Left lung (tissue), 14 donors: ENCODE data around the gene PRUNE2. TPM values are rescaled to one million over a fixed set of nuclear protein-coding genes. Genes with fewer than 3 reads are reported as not detected.
A peak's percentile ranks its signal among the peaks of the same experiment; 100 is the strongest.
"Not testable (repeated sequence)": the region's sequence is repeated elsewhere in the genome, so short reads cannot be mapped to it uniquely, and the experiment has no call there.

Experiments
- ATAC-seq: fragments of 200-7000 bp; cut with Tn5 transposase; one replicate; pipeline ENCODE4 v1.9.1; 2020; ENCODE audit warnings: moderate library complexity
- DNase-seq, 4 donors: peaks; one replicate each; pipeline ENCODE4 v3.0.0-alpha.2; 2013 to 2020
- H3K27ac ChIP-seq, 2 donors: fragments of 200-600 bp; sonication (generic) in 1 of 2; one replicate each; pipeline versions ENCODE4 v1.5.0 to v1.8.0; 2020 to 2021
- H3K27me3 ChIP-seq, 2 donors: fragments of 200-600 bp; sonication (generic) in 1 of 2; one replicate each; pipeline versions ENCODE4 v1.5.0 to v1.8.0; 2020 to 2021
- H3K36me3 ChIP-seq, 2 donors: fragments of 200-600 bp; sonication (generic) in 1 of 2; one replicate each; pipeline versions ENCODE4 v1.5.0 to v1.8.0; 2020 to 2021
- H3K4me1 ChIP-seq, 2 donors: fragments of 200-600 bp; one replicate each; pipeline ENCODE4 v1.8.0; 2021
- H3K4me3 ChIP-seq, 2 donors: fragments of 200-600 bp; sonication (generic) in 1 of 2; one replicate each; pipeline versions ENCODE4 v1.5.0 to v1.8.0; 2020 to 2021; ENCODE audit warnings: mild to moderate bottlenecking in 1 of 2
- H3K9me3 ChIP-seq, 2 donors: fragments of 200-600 bp; sonication (generic) in 1 of 2; one replicate each; pipeline versions ENCODE4 v1.5.0 to v1.8.0; 2020 to 2021
- CTCF ChIP-seq, 2 donors: fragments of 200-600 bp; sonication (generic) in 1 of 2; IDR thresholded peaks; one replicate each; pipeline versions ENCODE4 v1.5.0 to v1.8.0; 2021; ENCODE audit warnings: antibody characterized with exemption in 2 of 2
- intact Hi-C, 2 donors: fragments of 100-400 bp; cut with DNase I; formaldehyde crosslinking; loops; one replicate each; pipeline versions ENCODE4 v1.11.2 to v1.14.2; 2022
- long read RNA-seq, 12 donors: library from polyadenylated mRNA in 2 of 12; unstranded in 2 of 12; transcript quantifications; one replicate each; pipeline ENCODE4 v2.0.0 and lab custom pipeline, GENCODE V29; 2019 to 2026
- polyA plus RNA-seq, 6 donors: library from polyadenylated mRNA; unstranded; fragments of 120-200 nt; gene quantifications; one replicate each; pipeline ENCODE4 v1.2.1, GENCODE V29; 2013; ENCODE audit not compliant: insufficient read length in 6 of 6
- total RNA-seq, 2 donors: library from RNA; stranded (reverse); fragmentation: NEBNext Ultra II Directional; extraction: Animal tissue kit (Norgen Biotek cat#: 25700); gene quantifications; one replicate each; pipeline ENCODE4 v1.2.1, GENCODE V29; 2021
- donor health status: DM: no; HTN: yes; CAD: no.
- donor health status: DM: no; HTN: no; CAD: no.

The PRUNE2 gene, protein sequence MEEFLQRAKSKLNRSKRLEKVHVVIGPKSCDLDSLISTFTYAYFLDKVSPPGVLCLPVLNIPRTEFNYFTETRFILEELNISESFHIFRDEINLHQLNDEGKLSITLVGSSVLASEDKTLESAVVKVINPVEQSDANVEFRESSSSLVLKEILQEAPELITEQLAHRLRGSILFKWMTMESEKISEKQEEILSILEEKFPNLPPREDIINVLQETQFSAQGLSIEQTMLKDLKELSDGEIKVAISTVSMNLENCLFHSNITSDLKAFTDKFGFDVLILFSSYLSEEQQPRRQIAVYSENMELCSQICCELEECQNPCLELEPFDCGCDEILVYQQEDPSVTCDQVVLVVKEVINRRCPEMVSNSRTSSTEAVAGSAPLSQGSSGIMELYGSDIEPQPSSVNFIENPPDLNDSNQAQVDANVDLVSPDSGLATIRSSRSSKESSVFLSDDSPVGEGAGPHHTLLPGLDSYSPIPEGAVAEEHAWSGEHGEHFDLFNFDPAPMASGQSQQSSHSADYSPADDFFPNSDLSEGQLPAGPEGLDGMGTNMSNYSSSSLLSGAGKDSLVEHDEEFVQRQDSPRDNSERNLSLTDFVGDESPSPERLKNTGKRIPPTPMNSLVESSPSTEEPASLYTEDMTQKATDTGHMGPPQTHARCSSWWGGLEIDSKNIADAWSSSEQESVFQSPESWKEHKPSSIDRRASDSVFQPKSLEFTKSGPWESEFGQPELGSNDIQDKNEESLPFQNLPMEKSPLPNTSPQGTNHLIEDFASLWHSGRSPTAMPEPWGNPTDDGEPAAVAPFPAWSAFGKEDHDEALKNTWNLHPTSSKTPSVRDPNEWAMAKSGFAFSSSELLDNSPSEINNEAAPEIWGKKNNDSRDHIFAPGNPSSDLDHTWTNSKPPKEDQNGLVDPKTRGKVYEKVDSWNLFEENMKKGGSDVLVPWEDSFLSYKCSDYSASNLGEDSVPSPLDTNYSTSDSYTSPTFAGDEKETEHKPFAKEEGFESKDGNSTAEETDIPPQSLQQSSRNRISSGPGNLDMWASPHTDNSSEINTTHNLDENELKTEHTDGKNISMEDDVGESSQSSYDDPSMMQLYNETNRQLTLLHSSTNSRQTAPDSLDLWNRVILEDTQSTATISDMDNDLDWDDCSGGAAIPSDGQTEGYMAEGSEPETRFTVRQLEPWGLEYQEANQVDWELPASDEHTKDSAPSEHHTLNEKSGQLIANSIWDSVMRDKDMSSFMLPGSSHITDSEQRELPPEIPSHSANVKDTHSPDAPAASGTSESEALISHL (N-terminal part only)
- 10 to 100 TPM in 1 of 2 donors, 1 to 10 TPM in 1; 7.3 to 17.7 TPM for total RNA-seq
- 1 to 10 TPM; 2.0 to 4.3 (median 3.5) TPM for polyA plus RNA-seq
- long read RNA-seq, donor 1: 0 reads
- long read RNA-seq, donor 2: 0 reads
- long read RNA-seq, donor 3: 0 reads
- long read RNA-seq, donor 4: 0 reads
- long read RNA-seq, donor 5: 0 reads
- long read RNA-seq, donor 6: 0 reads
- long read RNA-seq, donor 7: 0 reads
- long read RNA-seq, donor 8: 0 reads
- long read RNA-seq, donor 9: 0 reads
- long read RNA-seq, donor 10, partial matches to known transcripts: 0 of 1 reads
- long read RNA-seq, donor 10, other reads (novel, unspliced or antisense): 1 of 1 reads
- long read RNA-seq, donor 11, full-length matches to known transcripts: 2 of 2 reads
- long read RNA-seq, donor 11, partial matches to known transcripts: 0 of 2 reads
- long read RNA-seq, donor 11, other reads (novel, unspliced or antisense): 0 of 2 reads
- long read RNA-seq, donor 12: 0 reads

DNA sequence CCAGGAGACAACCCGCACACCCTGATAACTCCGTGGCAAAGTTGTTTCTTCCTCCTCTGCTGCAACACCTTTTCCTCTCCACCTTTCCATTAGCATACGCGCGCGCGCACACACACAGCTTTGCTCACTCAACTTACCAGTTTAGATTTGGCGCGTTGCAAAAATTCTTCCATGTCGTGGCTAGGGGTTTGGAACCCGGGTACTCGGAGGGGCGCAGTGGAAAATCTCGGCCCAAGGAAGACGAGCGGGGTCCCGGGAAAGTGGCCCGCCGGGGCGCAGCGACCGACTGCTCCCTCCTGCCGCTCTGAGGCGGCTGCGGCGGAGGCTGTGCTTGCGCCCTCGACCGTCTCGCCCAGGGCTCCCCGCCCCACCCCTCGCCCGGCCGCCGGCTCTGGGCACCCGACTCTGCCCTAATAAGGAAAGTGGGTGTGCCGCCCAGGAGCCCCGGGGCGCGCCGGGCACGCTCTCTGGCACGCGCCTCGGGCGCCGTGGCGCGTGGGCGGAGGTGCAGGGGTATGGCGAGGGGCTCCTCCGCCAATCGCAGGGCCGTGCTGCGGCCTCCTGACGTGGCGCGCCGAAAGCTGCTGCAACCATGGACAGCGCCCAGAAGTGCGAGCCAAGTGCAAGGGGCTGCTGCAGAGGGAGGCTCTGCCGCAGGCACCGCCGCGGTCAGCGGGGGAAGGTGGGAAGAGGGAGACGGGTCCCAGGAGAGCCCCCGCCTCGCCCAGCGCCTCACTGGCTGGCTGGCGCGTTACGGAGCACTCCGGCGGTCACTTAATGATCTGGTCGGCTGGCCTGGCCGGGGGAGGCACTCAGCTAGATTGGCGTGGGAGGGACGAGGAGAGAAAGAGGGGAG is at the start of gene PRUNE2:
PRUNE2 (minus strand) TSS at position 324 of the 856 bp plus-strand sequence; CDS start at position 173, 151 bp downstream.
- Histone ChIP-seq H3K27ac (no peak within 1 kb of the TSS), H3K36me3 (no peaks in the 10 kb centered on the region), H3K4me1 (peaks cover 5 to 10% of the 10 kb centered on the region in 2 donors), H3K27me3 (peaks cover 0 to 52% of the 10 kb centered on the region in 2 donors), H3K9me3 (no peaks in the 10 kb centered on the region), H3K4me3 (peak within 1 kb of the TSS; percentile 7 to 23)
- no peak for TF ChIP-seq CTCF (IDR thresholded peaks at IDR 0.05)
- ATAC-seq: peak; percentile 97
- peak; percentile 59 to 90 (median 73) for DNase-seq
- intact Hi-C loops: no loop called here

GRCh38 chr9:76955406-76955805 is 49.5 kb upstream of the PRUNE2 start:
- ATAC-seq, H3K36me3 ChIP-seq, H3K27ac ChIP-seq, H3K27me3 ChIP-seq, H3K4me1 ChIP-seq, H3K9me3 ChIP-seq, DNase-seq, intact Hi-C loops, H3K4me3 ChIP-seq: not testable (repeated sequence)

DNA sequence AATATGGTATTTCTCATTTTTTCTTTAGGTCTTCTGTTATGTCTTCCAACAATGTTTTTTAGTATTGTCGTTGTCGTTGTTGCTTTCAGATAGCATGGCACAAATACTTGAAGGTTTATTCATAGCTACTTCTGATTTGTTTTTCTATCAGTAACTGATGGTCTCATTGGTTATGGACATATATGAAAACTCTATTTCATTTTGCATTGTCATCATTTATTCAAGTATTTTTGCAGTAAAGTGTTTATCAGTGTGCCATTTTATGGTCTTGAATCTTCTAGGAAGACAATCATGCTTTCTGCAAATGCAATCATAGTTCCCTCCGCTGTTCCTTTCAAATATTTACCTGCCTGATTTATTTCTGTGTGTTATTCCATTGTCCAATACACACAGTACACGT is 44.0 kb upstream of the PRUNE2 start:
- H3K36me3 ChIP-seq: no peaks in the 10 kb centered on the region
- H3K27me3 ChIP-seq: no peaks in the 10 kb centered on the region
- no peak overlapping the region for H3K4me3 ChIP-seq
- H3K27ac ChIP-seq: no peak overlapping the region
- TF ChIP-seq CTCF (IDR thresholded peaks at IDR 0.05): no peak
- ATAC-seq (no peak), DNase-seq (no peak)
- intact Hi-C loops: no loop called here
- H3K9me3 ChIP-seq: no peaks in the 10 kb centered on the region
- no peaks in the 10 kb centered on the region for H3K4me1 ChIP-seq

GRCh38 chr9:76944011-76944410 is 38.1 kb upstream of the PRUNE2 start:
- DNase-seq: no peak
- no peak for TF ChIP-seq CTCF (IDR thresholded peaks at IDR 0.05)
- Histone ChIP-seq H3K4me3 (no peak overlapping the region), H3K9me3 (no peaks in the 10 kb centered on the region), H3K27me3 (no peaks in the 10 kb centered on the region), H3K4me1 (no peaks in the 10 kb centered on the region), H3K27ac (no peak overlapping the region), H3K36me3 (no peaks in the 10 kb centered on the region)
- ATAC-seq: no peak
- intact Hi-C loops: no loop called here
